GM21381 (cell line): ENCODE data around the gene FRAT1.
A peak's percentile ranks its signal among the peaks of the same experiment; 100 is the strongest.
"Not testable (repeated sequence)": the region's sequence is repeated elsewhere in the genome, so short reads cannot be mapped to it uniquely, and the experiment has no call there.

ENCODE experiments used
- ATAC-seq: cut with Tn5 transposase; IDR thresholded peaks from one replicate; pipeline ENCODE4 v1.9.1; 2021; ENCODE audit warnings: mild to moderate bottlenecking, moderate library complexity; ENCODE audit not compliant: unreplicated experiment

FRAT1 gene

DNA sequence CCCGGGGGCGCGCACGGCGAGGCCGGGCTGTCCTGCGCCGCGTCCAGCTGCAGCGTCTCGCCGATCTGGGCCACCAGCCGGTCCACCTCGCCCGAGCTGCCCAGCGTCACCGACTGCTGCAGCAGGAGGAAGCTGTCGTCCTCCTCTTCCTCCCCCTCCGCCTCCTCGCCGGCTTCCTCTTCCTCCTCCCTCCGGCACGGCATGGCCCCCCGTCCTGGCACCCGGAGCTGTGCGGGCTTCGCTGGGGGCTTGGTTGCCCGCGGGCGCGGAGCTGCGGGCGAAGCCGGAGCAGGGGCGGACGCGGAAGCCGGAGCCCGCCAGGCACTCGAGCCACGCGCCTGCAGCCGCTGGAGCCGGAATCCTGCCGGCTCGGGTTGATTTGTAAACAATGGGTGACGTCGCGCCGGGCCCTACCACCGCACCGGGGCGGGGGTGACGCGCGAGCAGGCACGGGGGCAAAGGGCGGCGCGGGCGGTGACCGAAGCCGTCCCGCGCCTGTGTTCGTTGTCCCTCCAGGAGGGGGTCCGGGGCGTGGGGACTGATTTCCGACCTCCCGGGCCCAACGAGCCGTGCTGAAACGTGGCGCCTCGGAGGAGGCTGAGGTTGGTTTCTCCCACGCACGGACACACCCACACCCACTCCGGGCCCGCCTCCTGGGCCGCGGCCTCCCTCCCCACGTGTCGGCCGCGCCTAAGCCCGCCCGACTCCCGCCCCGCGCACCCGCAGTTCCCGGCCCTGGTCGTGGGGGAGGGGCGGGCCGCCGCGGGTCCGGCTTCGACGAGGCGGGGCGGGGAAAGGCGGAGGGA is 15.5 kb downstream of the FRAT1 start, which contains the start of gene FRAT2:
Gene FRAT2, minus strand, starts transcription at position 360 of the 806 bp plus-strand sequence. Its CDS starts 157 bp downstream, at position 203.
- ATAC-seq: peak; percentile 88

DNA sequence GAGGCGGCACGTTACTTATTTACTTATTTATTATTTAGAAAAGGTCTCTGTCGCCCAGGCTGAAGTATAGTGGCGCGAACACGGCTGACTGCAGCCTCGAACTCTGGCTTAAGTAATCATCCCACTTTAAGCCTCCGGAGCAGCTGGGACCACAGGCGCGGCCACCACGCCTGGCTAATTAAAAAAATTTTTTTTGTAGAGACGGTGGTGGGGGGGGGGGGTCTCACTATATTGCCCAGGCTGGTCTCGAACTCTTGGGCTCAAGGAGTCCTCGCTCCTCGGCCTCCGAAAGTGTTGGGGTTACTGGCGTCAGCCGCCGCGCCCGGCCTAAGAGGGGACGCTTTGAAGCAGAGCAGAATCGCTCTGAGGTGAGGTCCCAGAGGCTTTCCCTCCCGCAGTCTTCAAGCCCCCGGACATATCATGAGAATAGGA is 16.1 kb downstream of the FRAT1 start:
- ATAC-seq: no peak

DNA sequence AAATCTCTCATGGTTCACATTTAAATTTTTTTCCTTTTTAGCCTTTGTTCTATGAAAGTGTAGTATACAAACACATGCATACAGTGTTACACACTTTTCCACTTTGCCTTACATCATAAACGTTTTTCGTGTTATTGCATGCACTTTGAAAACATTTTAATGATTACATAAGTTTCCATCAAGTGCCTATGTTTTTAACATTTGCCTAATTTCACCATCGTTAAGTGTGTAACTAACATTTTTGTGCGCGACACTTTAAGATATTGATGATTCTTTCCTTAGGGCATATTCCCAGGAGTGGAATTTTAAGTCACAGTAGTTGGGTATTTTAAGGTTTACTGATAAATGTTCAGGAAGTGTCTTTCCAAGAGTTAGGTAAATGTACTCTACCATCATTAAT is 16.9 kb downstream of the FRAT1 start:
- ATAC-seq: no peak

DNA sequence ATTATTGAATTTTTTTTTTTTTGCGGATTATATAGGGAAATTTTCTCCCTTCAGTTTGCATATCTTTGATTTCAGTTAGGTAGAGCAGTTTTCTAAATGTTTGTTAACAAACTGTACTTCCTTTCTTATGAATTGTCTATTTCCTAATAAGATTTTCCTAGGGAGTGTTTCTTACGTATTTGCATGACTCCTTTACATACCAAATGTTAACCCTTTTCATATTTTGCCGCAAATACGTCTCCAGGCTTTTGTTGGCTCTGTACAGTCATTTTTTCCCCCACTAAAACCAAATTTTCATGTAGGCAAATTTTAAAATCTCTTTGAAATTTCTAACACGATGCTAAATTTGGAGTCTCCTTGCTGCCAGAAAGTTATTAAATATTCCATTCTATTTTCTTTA is 17.4 kb downstream of the FRAT1 start:
- no peak for ATAC-seq

DNA sequence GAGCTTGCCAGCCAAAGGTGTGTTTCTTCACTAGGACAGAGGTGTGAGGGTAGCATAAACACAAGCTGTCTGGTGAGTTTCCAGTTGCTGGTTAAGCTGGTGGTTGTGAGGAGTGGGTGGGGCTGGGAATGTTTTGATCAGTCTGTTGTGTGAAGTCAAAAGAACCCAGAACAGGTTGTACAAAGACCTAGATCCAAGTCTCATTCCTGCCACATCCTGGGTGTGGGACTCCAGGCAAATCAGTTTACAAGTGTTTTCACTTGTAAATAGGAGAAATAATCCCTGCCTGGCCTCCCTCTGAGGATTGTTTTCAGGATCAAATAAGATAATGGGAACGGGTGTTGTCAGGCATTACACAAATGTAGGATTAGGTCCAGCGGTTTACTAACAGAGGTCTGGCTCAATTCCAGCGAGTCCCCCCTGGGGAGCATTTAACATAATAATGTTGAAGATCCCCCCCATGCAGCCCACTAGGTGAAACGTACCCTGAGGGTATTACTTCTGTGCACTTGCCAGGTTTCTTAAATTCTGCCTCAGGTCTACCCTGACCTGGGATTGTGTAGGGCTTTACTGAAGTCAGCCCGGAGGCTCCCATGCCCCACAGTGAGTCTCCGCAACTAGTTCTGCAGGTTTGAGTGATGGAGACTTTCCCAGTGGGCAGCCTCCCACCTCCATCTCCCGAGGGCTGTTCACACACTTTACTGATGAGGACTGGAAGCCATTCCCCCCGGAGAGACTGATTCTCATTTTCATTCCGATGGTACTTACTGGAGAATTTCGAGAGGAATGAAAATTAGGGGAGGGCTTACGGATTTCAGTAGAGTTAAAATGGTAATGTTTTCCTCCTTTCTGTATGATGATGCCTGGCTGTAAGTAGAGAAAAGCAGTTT is 18.1 kb downstream of the FRAT1 start:
- ATAC-seq: no peak

- ATAC-seq: no peak
Observed at GRCh38 chr10:97338041-97338440, 19.0 kb downstream of the FRAT1 start.

- ATAC-seq: no peak
Observed at GRCh38 chr10:97341416-97341815, 22.3 kb downstream of the FRAT1 start.

- not testable (repeated sequence) for ATAC-seq
Observed at GRCh38 chr10:97343664-97344063, 24.6 kb downstream of the FRAT1 start.

GRCh38 chr10:97347317-97347716 is 28.2 kb downstream of the FRAT1 start:
- ATAC-seq: no peak

DNA sequence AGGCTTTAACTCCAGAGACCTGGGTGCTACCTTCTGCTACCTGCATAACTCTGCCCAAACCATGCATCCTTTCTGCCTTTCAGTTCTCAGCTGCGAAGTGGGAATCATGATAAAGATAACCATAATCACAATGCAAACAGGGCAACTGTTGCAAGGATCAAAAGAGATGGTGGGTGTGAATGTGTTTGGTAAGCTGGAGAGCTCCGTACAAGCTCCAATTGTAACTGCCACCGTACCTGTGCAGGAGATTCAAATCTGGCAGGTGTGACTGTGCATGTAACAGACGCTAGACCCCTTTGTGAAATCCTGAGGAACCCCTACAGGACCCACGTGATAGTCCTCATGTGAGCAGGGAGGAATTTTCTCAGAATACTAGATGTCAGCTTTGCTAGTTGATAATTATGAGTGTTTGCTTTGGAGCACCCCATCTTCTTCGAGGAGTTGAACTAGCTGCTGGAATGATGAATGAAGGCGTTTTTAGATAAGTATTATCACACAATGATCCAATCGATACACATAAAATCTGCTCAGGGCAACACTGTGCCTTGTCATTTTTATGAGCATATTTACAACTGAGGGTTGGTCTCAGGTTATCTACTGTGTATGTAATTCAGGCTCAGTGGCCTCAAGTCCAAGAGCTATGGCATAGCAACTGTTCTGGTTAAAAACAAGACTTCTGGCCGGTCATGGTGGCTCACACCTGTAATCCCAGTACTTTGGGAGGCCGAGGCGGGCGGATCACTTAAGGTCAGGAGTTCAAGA is 30.9 kb downstream of the FRAT1 start:
- no peak for ATAC-seq

DNA sequence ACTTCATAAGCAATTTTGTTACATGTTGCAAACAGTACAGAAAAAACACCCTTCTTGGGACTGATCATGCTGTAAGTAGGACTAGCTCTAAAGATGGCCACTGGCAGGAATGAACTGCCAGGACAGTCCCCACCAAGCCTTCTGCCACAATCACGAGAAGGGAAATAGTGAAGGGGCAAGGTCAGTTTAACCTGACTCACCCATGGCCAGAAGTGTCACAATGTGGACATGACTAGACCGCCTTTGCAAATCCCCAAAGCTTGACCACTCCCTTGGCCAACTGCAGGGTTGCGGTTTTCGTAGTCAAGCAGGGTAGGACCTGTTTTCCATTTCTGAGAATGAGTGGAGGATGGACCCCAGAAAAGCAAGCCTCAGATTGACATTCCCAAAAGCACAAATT is 34.9 kb downstream of the FRAT1 start:
- no peak for ATAC-seq

GRCh38 chr10:97355571-97355975 is 36.5 kb downstream of the FRAT1 start:
- no peak for ATAC-seq

DNA sequence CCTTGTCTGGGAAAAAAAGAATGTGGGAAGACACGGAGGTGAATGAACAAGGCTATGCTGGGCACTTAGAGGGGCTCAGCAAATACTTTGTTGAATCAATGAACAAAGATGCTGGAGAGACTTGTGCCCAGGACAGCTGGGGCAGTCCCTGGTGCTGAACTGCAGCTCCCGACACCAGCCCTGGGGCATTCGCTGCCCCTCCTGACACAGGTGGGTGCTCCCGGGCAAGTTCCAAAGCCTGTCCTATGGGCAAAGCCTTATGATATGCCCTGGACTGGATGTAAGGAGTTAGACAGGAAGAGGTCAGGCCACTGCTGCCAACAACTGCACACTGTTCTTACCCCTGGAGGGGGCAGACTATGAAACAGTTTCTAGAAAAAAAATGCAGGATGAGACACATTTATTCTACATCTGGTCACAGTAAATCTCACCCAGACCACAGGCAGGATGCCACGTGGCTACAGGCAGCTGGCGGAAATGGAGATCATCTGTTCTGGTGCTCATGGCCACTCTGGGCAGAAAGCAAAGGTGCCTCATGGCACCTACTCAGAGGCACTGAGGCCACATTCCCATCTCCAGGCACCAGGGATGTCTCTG is 37.3 kb downstream of the FRAT1 start:
- no peak for ATAC-seq

GRCh38 chr10:97356918-97357317 is 37.8 kb downstream of the FRAT1 start:
- ATAC-seq: no peak

- ATAC-seq: no peak
Observed at GRCh38 chr10:97358349-97358748, 39.3 kb downstream of the FRAT1 start.

DNA sequence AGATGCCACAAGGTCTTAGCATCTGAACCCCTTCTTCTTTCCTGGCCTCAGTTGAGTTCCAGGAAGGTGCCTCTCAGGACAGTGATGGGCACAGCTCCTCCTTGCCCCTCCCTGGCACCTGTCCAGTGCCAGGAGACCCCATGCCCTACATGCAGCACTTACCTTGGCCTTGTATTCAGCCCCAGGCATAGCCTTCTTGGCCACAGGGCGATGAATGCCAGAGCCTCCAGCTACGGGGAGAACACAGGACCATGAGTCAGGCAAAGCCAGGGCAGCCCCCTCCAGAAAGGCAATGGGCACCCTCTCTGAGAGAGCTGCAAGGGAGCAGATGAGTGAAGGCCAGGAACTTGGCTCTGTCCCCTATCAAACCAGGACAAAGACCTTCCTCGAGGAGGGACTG is 39.7 kb downstream of the FRAT1 start:
- ATAC-seq: no peak

GRCh38 chr10:97360705-97361536 is 41.9 kb downstream of the FRAT1 start:
- no peak for ATAC-seq

DNA sequence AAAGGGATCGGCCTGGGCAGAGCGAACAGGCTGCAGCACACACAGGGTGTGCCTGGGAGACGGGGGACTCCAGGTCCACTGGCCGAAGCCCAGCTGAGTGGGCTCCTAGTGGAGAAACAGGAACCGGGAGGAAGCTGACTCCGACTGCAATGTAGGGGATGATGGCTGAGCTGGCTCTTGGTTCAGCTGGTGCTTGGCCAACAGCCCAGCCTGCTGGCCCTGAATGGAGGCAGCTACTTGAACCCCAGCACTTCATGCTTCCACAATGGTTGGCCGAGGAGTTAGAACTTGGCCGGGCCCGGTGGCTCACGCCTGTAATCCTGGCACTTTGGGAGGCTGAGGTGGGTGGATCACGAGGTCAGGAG is 42.4 kb downstream of the FRAT1 start:
- no peak for ATAC-seq

DNA sequence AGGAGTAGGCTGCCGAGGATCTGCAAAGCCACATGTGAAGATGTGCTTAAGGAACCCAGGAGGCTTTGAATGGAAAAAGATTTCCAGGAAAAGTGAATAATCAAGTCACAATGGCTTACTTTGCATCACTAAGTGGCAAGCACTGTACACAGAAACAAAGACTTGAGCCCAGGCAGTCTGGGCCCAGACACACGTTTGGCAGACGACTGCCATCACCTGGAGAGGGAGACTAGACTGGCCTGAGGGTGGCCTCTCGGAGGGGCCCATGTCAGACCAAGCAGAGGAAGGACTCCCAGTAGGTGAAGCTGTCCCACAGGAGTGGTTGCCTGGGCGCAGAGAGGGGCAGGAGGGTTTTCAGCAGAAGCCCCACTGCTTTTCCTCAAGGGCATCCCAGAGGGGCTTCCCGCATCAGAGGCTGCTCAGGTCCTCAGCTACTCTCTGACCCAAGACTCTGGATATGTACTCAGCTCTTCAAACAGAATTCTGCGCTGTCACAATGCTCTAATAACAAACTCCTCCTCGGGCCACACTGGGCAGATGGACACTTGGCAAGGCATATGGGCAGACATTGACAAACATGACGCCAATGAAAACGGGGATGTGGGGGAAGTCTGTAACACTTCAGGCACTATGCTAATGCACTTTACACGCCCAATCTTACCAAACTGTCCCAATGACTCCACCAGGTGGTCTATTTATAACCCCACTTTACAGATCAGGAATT is 43.4 kb downstream of the FRAT1 start:
- ATAC-seq: no peak
